ENCODE results near the gene HIVEP1. TPM values are rescaled to one million over a fixed set of nuclear protein-coding genes. Genes with fewer than 3 reads are reported as not detected.
A peak's percentile ranks its signal among the peaks of the same experiment; 100 is the strongest.

The HIVEP1 gene
- total RNA-seq, 5 donors from 2014 or later (not counting 1 experiment from before 2014, with no cell fraction given), result 20.0 to 73.1 (median 29.5) TPM

DNA sequence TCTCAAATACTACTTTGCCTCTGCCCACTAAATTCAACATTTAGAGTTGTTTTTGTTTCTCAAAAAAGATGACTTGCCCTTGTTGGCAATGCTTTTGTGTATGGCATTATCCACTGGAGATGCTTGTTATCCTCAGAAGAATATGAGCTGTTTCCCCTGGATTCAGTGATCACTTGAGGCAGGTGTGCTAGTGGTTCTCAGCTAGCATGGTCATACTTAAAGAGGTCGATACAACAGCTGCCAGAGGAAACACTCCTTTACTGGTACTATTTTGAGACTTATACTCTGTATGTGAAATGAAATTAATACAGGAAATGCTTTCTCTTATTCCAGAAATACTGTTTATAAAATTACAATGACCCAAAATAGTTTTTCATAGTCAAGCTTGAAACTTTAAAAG is 122.5 kb downstream of the HIVEP1 start:
- no peak overlapping the region for H3K4me3 Mint-ChIP-seq
- peaks cover 23 to 37% (median 34%) of the 10 kb centered on the region in 3 donors for H3K4me1 Mint-ChIP-seq
- ChIA-PET CTCF (interaction anchor here (0.5 to 0.7 kb wide), 6 partner anchors 12 to 1660 kb away, joined by 3 to 4 read pairs (median 4); no protein-coding TSS in a partner anchor), POLR2A (interaction anchor here (0.6 to 0.7 kb wide), 3 partner anchors 31 to 153 kb away, joined by 3 to 9 read pairs (median 5); no protein-coding TSS in a partner anchor)
- H3K27me3 ChIP-seq (replicated peaks in 1 of 2; ENCODE audit: control insufficient read depth in 2 of 2, extremely low read depth in 1 of 2, insufficient read depth in 2 of 2, low read length in 1 of 2), result no peaks in the 10 kb centered on the region
- H3K36me3 ChIP-seq (ENCODE audit: control insufficient read depth in 2 of 2, extremely low read depth in 1 of 2, insufficient read depth in 1 of 2, low read length in 1 of 2), result peaks cover under 1 to 7% of the 10 kb centered on the region in 2 donors
- DNase-seq, result no peak
- no peaks in the 10 kb centered on the region for H3K27me3 Mint-ChIP-seq
- no CpG with 5 or more reads among the region's 1 CpG for WGBS (ENCODE audit: insufficient coverage)
- H3K27ac ChIP-seq (ENCODE audit: low read length), result no peak overlapping the region
- H3K4me3 ChIP-seq (ENCODE audit: control insufficient read depth in 1 of 2, extremely low read depth in 1 of 2, low read length in 1 of 2), result no peak overlapping the region
- H3K27ac Mint-ChIP-seq, result no peak overlapping the region
- no peaks in the 10 kb centered on the region for H3K9me3 ChIP-seq
- peaks cover 6 to 10% of the 10 kb centered on the region in 2 experiments for H3K4me1 ChIP-seq (ENCODE audit: control insufficient read depth in 1 of 2, extremely low read depth in 1 of 2, insufficient read depth in 2 of 2, low read length in 2 of 2)
- ATAC-seq (replicated peaks in 1 of 4), result no peak
- H3K9me3 Mint-ChIP-seq, result peaks cover 0 to 5% (median 0%) of the 10 kb centered on the region in 3 donors
- H3K36me3 Mint-ChIP-seq, result peaks cover 30% of the 10 kb centered on the region

GRCh38 chr6:12134991-12135390 is 122.9 kb downstream of the HIVEP1 start:
- Mint-ChIP-seq H3K36me3 (peaks cover 30% of the 10 kb centered on the region), H3K4me3 (no peak overlapping the region), H3K9me3 (peaks cover 0 to 5% (median 0%) of the 10 kb centered on the region in 3 donors), H3K27me3 (no peaks in the 10 kb centered on the region), H3K4me1 (peaks cover 22 to 36% (median 34%) of the 10 kb centered on the region in 3 donors), H3K27ac (no peak overlapping the region)
- Histone ChIP-seq H3K4me1 (ENCODE audit: control insufficient read depth in 1 of 2, extremely low read depth in 1 of 2, insufficient read depth in 2 of 2, low read length in 2 of 2) (peaks cover 6 to 10% of the 10 kb centered on the region in 2 experiments), H3K27me3 (replicated peaks in 1 of 2; ENCODE audit: control insufficient read depth in 2 of 2, extremely low read depth in 1 of 2, insufficient read depth in 2 of 2, low read length in 1 of 2) (no peaks in the 10 kb centered on the region), H3K4me3 (ENCODE audit: control insufficient read depth in 1 of 2, extremely low read depth in 1 of 2, low read length in 1 of 2) (no peak overlapping the region), H3K27ac (ENCODE audit: low read length) (no peak overlapping the region), H3K36me3 (ENCODE audit: control insufficient read depth in 2 of 2, extremely low read depth in 1 of 2, insufficient read depth in 1 of 2, low read length in 1 of 2) (peaks cover 2 to 11% of the 10 kb centered on the region in 2 donors), H3K9me3 (no peaks in the 10 kb centered on the region)
- no peak for DNase-seq
- no peak for ATAC-seq (replicated peaks in 1 of 4)
- POLR2A ChIA-PET, result interaction anchor here (0.6 to 0.7 kb wide), 2 partner anchors 30 to 154 kb away, joined by 5 to 9 read pairs; no protein-coding TSS in a partner anchor
- WGBS (ENCODE audit: insufficient coverage), result no CpG with 5 or more reads among the region's 2 CpGs
- CTCF ChIA-PET, result interaction anchor here (0.5 to 0.7 kb wide), 5 partner anchors 11 to 559 kb away, joined by 3 to 4 read pairs (median 3); no protein-coding TSS in a partner anchor

DNA sequence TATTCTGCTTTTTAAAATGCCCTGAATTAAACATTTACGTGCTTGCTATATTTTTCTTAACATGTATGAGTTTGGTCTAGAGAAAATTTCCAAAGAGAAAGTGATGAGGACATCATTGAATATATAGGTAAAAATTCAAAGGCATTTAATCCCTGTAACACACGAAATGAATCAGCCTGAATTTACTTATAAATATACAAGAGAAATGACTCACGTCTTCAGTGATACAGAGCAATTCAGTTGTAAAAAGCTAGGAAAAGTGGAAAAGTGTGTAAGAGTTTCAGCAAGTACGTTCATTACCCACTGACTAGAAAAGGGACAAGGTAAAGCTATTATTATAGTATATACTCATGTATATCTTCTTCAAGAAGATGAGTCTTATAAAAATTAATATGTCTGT is 124.8 kb downstream of the HIVEP1 start:
- H3K27me3 Mint-ChIP-seq, result no peaks in the 10 kb centered on the region
- peaks cover 22 to 36% (median 32%) of the 10 kb centered on the region in 3 donors for H3K4me1 Mint-ChIP-seq
- Histone ChIP-seq H3K36me3 (ENCODE audit: control insufficient read depth in 2 of 2, extremely low read depth in 1 of 2, insufficient read depth in 1 of 2, low read length in 1 of 2) (peaks cover 8 to 14% of the 10 kb centered on the region in 2 donors), H3K4me1 (ENCODE audit: control insufficient read depth in 1 of 2, extremely low read depth in 1 of 2, insufficient read depth in 2 of 2, low read length in 2 of 2) (peaks cover 6 to 10% of the 10 kb centered on the region in 2 experiments), H3K9me3 (no peaks in the 10 kb centered on the region), H3K27ac (ENCODE audit: low read length) (no peak overlapping the region), H3K27me3 (replicated peaks in 1 of 2; ENCODE audit: control insufficient read depth in 2 of 2, extremely low read depth in 1 of 2, insufficient read depth in 2 of 2, low read length in 1 of 2) (no peaks in the 10 kb centered on the region), H3K4me3 (ENCODE audit: control insufficient read depth in 1 of 2, extremely low read depth in 1 of 2, low read length in 1 of 2) (no peak overlapping the region)
- ATAC-seq (replicated peaks in 1 of 4) (no peak), DNase-seq (no peak)
- no peak overlapping the region for H3K4me3 Mint-ChIP-seq
- H3K27ac Mint-ChIP-seq, result no peak overlapping the region
- H3K9me3 Mint-ChIP-seq, result peaks cover 0 to 5% (median 3%) of the 10 kb centered on the region in 3 donors
- CTCF ChIA-PET, result no interaction called here
- H3K36me3 Mint-ChIP-seq, result peaks cover 41% of the 10 kb centered on the region
- POLR2A ChIA-PET, result interaction anchor here in 1 of 2 donors (0.6 kb wide), 1 partner anchor 1371 kb away, joined by 3 read pairs; no protein-coding TSS in a partner anchor
- WGBS (ENCODE audit: insufficient coverage), result no CpG with 5 or more reads among the region's 4 CpGs

- Histone ChIP-seq H3K36me3 (ENCODE audit: control insufficient read depth in 2 of 2, extremely low read depth in 1 of 2, insufficient read depth in 1 of 2, low read length in 1 of 2) (peaks cover 8 to 14% of the 10 kb centered on the region in 2 donors), H3K27me3 (replicated peaks in 1 of 2; ENCODE audit: control insufficient read depth in 2 of 2, extremely low read depth in 1 of 2, insufficient read depth in 2 of 2, low read length in 1 of 2) (no peaks in the 10 kb centered on the region), H3K27ac (ENCODE audit: low read length) (no peak overlapping the region), H3K9me3 (no peaks in the 10 kb centered on the region), H3K4me3 (ENCODE audit: control insufficient read depth in 1 of 2, extremely low read depth in 1 of 2, low read length in 1 of 2) (no peak overlapping the region), H3K4me1 (ENCODE audit: control insufficient read depth in 1 of 2, extremely low read depth in 1 of 2, insufficient read depth in 2 of 2, low read length in 2 of 2) (peaks cover 6 to 10% of the 10 kb centered on the region in 2 experiments)
- no peak for DNase-seq
- Mint-ChIP-seq H3K4me3 (no peak overlapping the region), H3K36me3 (peaks cover 41% of the 10 kb centered on the region), H3K9me3 (peaks cover 0 to 10% (median 3%) of the 10 kb centered on the region in 3 donors), H3K27me3 (no peaks in the 10 kb centered on the region), H3K27ac (peak overlapping the region in 1 of 2 donors; percentile 11), H3K4me1 (peaks cover 22 to 35% (median 28%) of the 10 kb centered on the region in 3 donors)
- no CpG with 5 or more reads among the region's 1 CpG for WGBS (ENCODE audit: insufficient coverage)
- ATAC-seq (replicated peaks in 1 of 4), result no peak
- POLR2A ChIA-PET, result interaction anchor here in 1 of 2 donors (0.6 kb wide), 1 partner anchor 1372 kb away, joined by 3 read pairs; no protein-coding TSS in a partner anchor
- CTCF ChIA-PET, result no interaction called here
Measured at GRCh38 chr6:12137480-12137879, 125.4 kb downstream of the HIVEP1 start.

GRCh38 chr6:12138381-12138780 is 126.3 kb downstream of the HIVEP1 start:
- DNase-seq (peak; percentile 21 to 78 (median 57)), ATAC-seq (replicated peaks in 1 of 4) (peak; percentile 100)
- H3K36me3 ChIP-seq (ENCODE audit: control insufficient read depth in 2 of 2, extremely low read depth in 1 of 2, insufficient read depth in 1 of 2, low read length in 1 of 2), result peaks cover 8 to 14% of the 10 kb centered on the region in 2 donors
- Mint-ChIP-seq H3K36me3 (peaks cover 42% of the 10 kb centered on the region), H3K27me3 (no peaks in the 10 kb centered on the region), H3K9me3 (peaks cover 0 to 10% (median 3%) of the 10 kb centered on the region in 3 donors), H3K4me3 (peak overlapping the region in 1 of 3 donors; percentile 39), H3K4me1 (peaks cover 22 to 35% (median 28%) of the 10 kb centered on the region in 3 donors), H3K27ac (peak overlapping the region; percentile 59 to 70)
- WGBS (ENCODE audit: insufficient coverage), result 14% methylated on average over 1 of the region's 1 CpG
- H3K27me3 ChIP-seq (replicated peaks in 1 of 2; ENCODE audit: control insufficient read depth in 2 of 2, extremely low read depth in 1 of 2, insufficient read depth in 2 of 2, low read length in 1 of 2), result no peaks in the 10 kb centered on the region
- H3K27ac ChIP-seq (ENCODE audit: low read length), result no peak overlapping the region
- H3K4me1 ChIP-seq (ENCODE audit: control insufficient read depth in 1 of 2, extremely low read depth in 1 of 2, insufficient read depth in 2 of 2, low read length in 2 of 2), result peaks cover 6 to 10% of the 10 kb centered on the region in 2 experiments
- no peak overlapping the region for H3K4me3 ChIP-seq (ENCODE audit: control insufficient read depth in 1 of 2, extremely low read depth in 1 of 2, low read length in 1 of 2)
- CTCF ChIA-PET, result no interaction called here
- POLR2A ChIA-PET, result interaction anchor here in 1 of 2 donors (0.5 to 0.7 kb wide), 2 partner anchors 8 to 403 kb away, joined by 3 read pairs; no protein-coding TSS in a partner anchor
- no peaks in the 10 kb centered on the region for H3K9me3 ChIP-seq

DNA sequence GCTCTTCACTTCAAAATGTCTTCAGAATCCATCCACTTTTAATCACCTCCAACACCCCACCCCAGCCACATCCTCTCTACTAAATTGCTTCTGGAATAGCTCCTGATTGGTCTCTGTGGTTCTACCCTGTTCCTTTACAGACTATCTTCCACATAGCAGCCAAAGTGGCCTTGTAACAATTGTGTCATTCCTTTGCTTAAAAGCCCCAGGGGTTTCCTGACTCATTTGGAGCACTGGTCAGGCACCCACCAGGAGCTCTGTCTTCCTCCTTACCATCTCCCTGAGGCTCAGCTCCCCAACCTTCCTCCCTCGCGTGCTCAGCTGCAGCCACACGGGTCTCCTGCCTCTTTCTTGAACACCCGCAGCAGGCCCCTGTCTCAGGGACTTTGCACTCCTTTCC is 126.8 kb downstream of the HIVEP1 start:
- Mint-ChIP-seq H3K27me3 (no peaks in the 10 kb centered on the region), H3K27ac (peak overlapping the region; percentile 59 to 70), H3K36me3 (peaks cover 44% of the 10 kb centered on the region), H3K9me3 (peaks cover 0 to 10% (median 3%) of the 10 kb centered on the region in 3 donors), H3K4me1 (peaks cover 22 to 35% (median 28%) of the 10 kb centered on the region in 3 donors), H3K4me3 (peak overlapping the region in 1 of 3 donors; percentile 39)
- no peaks in the 10 kb centered on the region for H3K27me3 ChIP-seq (replicated peaks in 1 of 2; ENCODE audit: control insufficient read depth in 2 of 2, extremely low read depth in 1 of 2, insufficient read depth in 2 of 2, low read length in 1 of 2)
- no peak overlapping the region for H3K4me3 ChIP-seq (ENCODE audit: control insufficient read depth in 1 of 2, extremely low read depth in 1 of 2, low read length in 1 of 2)
- peaks cover 8 to 14% of the 10 kb centered on the region in 2 donors for H3K36me3 ChIP-seq (ENCODE audit: control insufficient read depth in 2 of 2, extremely low read depth in 1 of 2, insufficient read depth in 1 of 2, low read length in 1 of 2)
- ChIA-PET CTCF (no interaction called here), POLR2A (interaction anchor here in 1 of 2 donors (0.5 to 0.7 kb wide), 2 partner anchors 9 to 403 kb away, joined by 3 read pairs; no protein-coding TSS in a partner anchor)
- ATAC-seq (replicated peaks in 1 of 4) (no peak), DNase-seq (no peak)
- no peak overlapping the region for H3K27ac ChIP-seq (ENCODE audit: low read length)
- WGBS (ENCODE audit: insufficient coverage), result 98% methylated on average over 4 of the region's 4 CpGs
- peaks cover 6 to 10% of the 10 kb centered on the region in 2 experiments for H3K4me1 ChIP-seq (ENCODE audit: control insufficient read depth in 1 of 2, extremely low read depth in 1 of 2, insufficient read depth in 2 of 2, low read length in 2 of 2)
- no peaks in the 10 kb centered on the region for H3K9me3 ChIP-seq
